HUES6 (cell line): ENCODE measurements around the gene WDR90.

ENCODE experiments used
- H3K27ac ChIP-seq: 2 replicates; pipeline ENCODE4 v1.7.0; 2013; ENCODE audit warnings: low read depth, mild to moderate bottlenecking, low read length, inconsistent platforms
- H3K27me3 ChIP-seq: 2 replicates; pipeline ENCODE4 v1.6.1; 2013; ENCODE audit warnings: low read length; ENCODE audit not compliant: control insufficient read depth, insufficient read depth
- H3K36me3 ChIP-seq: 2 replicates; pipeline ENCODE4 v1.6.1; 2013; ENCODE audit warnings: low read length; ENCODE audit not compliant: control insufficient read depth, insufficient read depth
- H3K4me1 ChIP-seq: 2 replicates; pipeline ENCODE4 v1.6.1; 2013; ENCODE audit warnings: low read length; ENCODE audit not compliant: control insufficient read depth, insufficient read depth
- H3K4me3 ChIP-seq: 2 replicates; pipeline ENCODE4 v1.5.1; 2013; ENCODE audit warnings: low read depth, low read length
- H3K9ac ChIP-seq: one replicate; pipeline ENCODE4 v1.6.1; 2013; ENCODE audit warnings: mild to moderate bottlenecking, low read length
- H3K9me3 ChIP-seq: 2 replicates; pipeline ENCODE4 v1.6.1; 2013; ENCODE audit warnings: low read depth, low read length; ENCODE audit not compliant: control insufficient read depth, insufficient read depth

Gene WDR90

DNA sequence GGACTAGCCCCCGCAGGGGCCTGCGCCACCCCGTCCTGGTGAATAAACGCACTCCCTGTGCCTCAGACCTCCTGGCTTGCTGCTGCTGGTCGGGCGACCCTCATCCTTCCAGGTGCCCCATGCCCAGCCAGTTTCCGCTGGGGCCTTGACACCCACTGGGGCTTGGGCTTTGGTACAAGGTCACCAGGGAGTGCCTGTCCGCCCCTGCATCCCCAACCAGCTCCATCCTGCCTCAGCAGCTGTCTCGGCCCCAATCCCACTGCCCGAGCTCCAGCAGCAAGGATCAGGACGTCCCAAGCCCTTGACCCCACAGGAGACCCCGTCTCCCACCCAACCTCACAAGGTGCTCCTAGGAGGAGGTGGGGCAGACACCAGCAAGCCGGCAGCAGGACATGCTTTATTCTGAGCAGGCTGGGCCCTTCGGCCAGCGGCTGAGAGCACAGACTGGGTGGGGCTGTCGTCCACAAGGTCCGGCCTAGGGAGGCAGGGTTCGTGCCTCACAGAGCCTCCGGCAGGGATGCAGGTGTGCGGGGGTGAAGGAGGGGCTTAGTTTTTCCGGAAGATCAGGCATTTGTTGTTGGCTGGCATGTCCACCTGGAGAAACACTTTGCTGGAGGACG lies 15.0 kb upstream of the WDR90 start:
- Histone ChIP-seq H3K27me3 (no peaks in the 10 kb centered on the region), H3K27ac (no peak overlapping the region), H3K9me3 (no peaks in the 10 kb centered on the region), H3K36me3 (peaks cover 14% of the 10 kb centered on the region), H3K4me3 (no peak overlapping the region), H3K9ac (no peak overlapping the region), H3K4me1 (peaks cover 40% of the 10 kb centered on the region)

- Histone ChIP-seq H3K4me3 (peak overlapping the region; percentile 68), H3K27ac (no peak overlapping the region), H3K36me3 (peaks cover 14% of the 10 kb centered on the region), H3K9me3 (no peaks in the 10 kb centered on the region), H3K9ac (no peak overlapping the region), H3K27me3 (no peaks in the 10 kb centered on the region), H3K4me1 (peaks cover 33% of the 10 kb centered on the region)
These were observed 14.2 kb upstream of the WDR90 start for GRCh38 chr16:634996-635395.

GRCh38 chr16:635573-636205 lies 13.5 kb upstream of the WDR90 start:
- Histone ChIP-seq H3K4me1 (peaks cover 26% of the 10 kb centered on the region), H3K9ac (peak overlapping the region; percentile 56), H3K9me3 (no peaks in the 10 kb centered on the region), H3K27ac (no peak overlapping the region), H3K36me3 (peaks cover 14% of the 10 kb centered on the region), H3K4me3 (peak overlapping the region; percentile 68), H3K27me3 (no peaks in the 10 kb centered on the region)

DNA sequence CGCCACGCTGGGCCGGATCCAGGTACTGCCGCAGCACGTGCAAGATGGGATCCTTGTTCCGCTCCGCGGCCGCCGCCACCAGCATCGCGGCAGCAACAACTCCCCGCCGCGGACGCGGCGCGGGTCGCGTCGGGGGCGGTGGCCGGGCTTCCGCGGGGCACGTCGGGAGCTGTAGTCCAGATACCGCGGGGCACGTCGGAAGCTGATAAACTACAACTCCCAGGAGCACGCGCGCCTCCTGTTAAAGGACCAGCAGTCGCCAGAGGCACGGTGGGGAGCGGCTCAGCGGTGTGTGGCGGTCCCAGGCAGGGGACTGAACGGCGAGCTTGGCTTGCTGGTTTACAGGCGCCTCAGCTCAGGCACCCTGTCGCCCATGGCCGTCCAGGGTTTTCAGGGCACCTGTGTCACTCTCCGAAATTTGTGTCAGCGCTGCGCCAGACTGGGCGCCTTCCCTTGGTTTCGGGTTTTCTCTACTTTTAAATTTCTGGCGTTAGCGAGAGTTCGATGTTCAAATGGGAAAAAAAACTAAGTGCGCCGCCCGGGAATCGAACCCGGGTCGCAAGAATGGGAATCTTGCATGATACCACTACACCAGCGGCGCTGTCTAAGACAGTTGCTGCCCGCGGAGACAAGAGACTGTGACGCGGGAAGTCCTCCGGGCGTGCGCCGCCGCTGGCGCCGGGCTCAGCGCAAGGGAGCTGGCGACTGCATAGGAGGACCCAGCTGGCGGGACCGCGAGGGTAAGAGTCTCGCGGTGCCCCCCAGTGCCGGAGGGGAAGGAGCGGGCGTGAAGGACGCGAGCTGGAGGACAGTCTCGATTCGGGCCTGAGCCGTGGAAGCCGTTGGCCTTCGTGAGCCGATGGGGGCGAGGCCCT lies 12.7 kb upstream of the WDR90 start, which contains the start of gene METTL26:
TSS of gene METTL26 (minus strand) at position 100 of the 875 bp plus-strand sequence. CDS start at position 85, 15 bp downstream.
- Histone ChIP-seq H3K4me1 (peaks cover 19% of the 10 kb centered on the region), H3K36me3 (peaks cover 14% of the 10 kb centered on the region), H3K27me3 (no peaks in the 10 kb centered on the region), H3K27ac (no peak within 1 kb of the TSS), H3K9me3 (no peaks in the 10 kb centered on the region), H3K9ac (peak within 1 kb of the TSS; percentile 66), H3K4me3 (peak within 1 kb of the TSS; percentile 68)

DNA sequence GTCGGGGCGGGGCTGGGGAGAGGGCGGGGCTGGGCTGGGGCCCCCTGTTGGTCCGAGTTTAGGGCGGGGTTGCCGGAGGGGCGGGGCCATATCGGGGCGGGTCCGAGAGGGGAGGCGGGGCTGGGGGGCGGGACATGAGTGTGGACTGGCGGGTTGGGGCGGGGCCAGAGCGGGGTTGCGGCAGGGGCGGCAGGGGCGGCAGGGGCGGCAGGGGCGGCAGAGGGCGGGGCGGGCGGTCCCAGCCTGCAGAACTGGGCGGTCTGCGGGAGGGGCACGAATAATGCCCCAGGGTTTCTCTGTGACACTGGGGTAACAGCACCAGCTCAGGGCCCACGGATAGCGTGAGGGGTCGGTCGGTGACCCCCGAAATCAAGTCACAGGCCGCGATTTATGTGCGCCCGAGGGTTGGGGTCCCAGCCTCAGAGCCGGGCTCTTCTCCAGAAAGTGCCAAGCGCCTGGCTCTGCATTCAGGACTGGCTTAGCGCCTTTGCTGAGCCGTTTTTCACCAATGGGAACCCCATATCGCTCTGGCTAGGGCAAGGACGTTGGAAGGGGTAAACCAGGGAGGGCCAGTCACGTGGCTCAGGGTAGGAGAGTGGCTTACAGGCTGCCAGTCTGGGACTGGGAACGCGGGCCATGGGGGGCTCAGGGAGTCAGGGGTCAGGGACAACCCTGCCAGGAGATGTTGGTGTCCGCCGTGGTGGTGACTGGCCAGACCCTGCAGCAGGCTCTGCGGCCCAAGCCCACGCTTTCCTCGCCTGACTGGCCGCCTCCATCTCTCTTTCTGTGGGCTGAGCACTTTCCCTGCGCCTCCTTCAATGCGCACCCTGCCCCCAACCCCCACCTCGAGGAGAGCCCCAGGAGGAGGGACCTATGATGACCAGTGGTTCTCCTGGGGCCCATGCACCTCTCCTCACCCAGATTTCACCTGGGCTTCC lies 11.8 kb upstream of the WDR90 start:
- H3K4me3 ChIP-seq: peak overlapping the region; percentile 68
- H3K27me3 ChIP-seq: peaks cover 1% of the 10 kb centered on the region; the same call in 1 of the 2 replicates
- H3K27ac ChIP-seq: 0 out of 2 replicates have a peak overlapping the region, but pooled peaks have one; percentile 31
- no peaks in the 10 kb centered on the region for H3K9me3 ChIP-seq
- peaks cover 14% of the 10 kb centered on the region for H3K36me3 ChIP-seq
- H3K9ac ChIP-seq: no peak overlapping the region
- H3K4me1 ChIP-seq: peaks cover 20% of the 10 kb centered on the region

DNA sequence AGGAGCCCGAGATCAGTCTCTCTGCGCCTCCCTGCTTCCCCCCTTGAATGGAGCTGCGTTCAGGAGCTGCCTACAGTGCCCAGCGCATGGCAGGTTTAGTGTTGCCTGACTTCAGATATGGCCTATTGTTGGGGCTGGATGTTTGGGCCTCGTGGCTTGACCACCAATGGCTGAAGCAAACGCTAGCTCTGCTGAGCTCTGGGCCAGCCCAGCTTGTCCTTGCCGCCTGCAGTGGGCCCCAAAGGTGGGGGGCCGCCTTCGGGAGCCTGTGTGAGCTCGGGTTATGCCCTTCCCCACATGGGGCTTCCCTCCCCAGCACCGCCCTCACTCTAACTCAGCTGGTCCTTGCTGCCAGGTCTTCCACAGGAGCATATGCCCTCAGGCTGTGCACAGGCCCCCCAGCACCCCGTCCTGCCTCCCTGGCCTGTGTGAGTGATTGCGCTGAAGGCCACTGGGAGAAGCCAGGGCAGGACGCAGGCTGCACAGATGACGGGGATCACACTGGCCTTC lies 11.1 kb upstream of the WDR90 start:
- H3K27ac ChIP-seq: 0 out of 2 replicates have a peak overlapping the region, but pooled peaks have one; percentile 31
- peaks cover 27% of the 10 kb centered on the region for H3K4me1 ChIP-seq
- no peak overlapping the region for H3K9ac ChIP-seq

DNA sequence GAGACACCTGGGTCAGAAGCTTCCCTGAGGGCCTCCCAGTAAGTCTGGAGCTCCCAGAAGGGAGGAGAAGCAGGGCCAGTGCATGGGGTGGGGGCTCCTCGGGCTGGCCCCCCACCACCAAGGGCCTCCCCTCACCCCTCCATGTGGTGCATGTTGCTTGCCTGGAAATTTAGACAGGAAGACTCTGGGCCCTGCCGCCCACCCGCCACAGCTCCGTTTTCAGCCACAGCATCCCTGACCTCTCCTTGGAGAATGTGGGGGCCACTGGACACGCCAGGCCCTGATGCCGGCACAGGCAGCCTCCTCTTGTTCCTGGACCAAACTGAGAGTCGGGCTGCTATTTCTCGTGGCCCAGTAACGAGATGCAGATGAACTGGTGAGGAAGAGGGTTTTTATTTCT lies 10.3 kb upstream of the WDR90 start:
- no peaks in the 10 kb centered on the region for H3K9me3 ChIP-seq
- H3K9ac ChIP-seq: no peak overlapping the region
- H3K4me3 ChIP-seq: no peak overlapping the region
- peaks cover 6% of the 10 kb centered on the region; the same call in 1 of the 2 replicates for H3K36me3 ChIP-seq
- no peak overlapping the region for H3K27ac ChIP-seq
- H3K27me3 ChIP-seq: peaks cover 10% of the 10 kb centered on the region; the same call in 1 of the 2 replicates
- H3K4me1 ChIP-seq: peaks cover 29% of the 10 kb centered on the region

More for the DNA sequence above, 11.1 kb upstream of the WDR90 start:
- Histone ChIP-seq H3K27me3 (peaks cover 9% of the 10 kb centered on the region; the same call in 1 of the 2 replicates), H3K36me3 (peaks cover 10% of the 10 kb centered on the region), H3K4me3 (0 out of 2 replicates have a peak overlapping the region, but pooled peaks have one; percentile 48), H3K9me3 (no peaks in the 10 kb centered on the region)

DNA sequence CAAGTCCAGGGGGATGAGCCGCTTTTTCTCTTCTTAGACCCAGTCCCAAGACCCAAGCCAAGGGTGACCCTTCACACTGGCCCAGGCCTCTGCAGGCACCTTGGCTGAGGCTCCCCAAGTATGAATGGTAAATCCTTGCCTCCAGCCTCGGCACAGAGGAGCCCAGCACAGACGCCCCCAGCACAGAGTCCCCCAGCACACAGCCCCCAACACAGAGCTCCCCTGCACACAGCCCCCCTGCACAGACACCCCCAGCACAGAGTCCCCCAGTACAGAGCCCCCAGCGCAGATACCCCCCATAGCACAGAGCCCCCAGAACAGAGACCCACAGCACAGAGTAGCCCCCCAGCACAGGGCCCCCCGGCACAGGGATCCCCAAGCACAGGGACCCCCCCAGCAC lies 8.6 kb upstream of the WDR90 start:
- Histone ChIP-seq H3K27ac (no peak overlapping the region), H3K4me1 (peaks cover 29% of the 10 kb centered on the region), H3K4me3 (no peak overlapping the region), H3K27me3 (peaks cover 10% of the 10 kb centered on the region; the same call in 1 of the 2 replicates), H3K36me3 (no peaks in the 10 kb centered on the region), H3K9ac (no peak overlapping the region), H3K9me3 (no peaks in the 10 kb centered on the region)

GRCh38 chr16:641326-642188 lies 7.6 kb upstream of the WDR90 start, which contains the start of gene MCRIP2:
MCRIP2 (plus strand) TSS chr16:641828; CDS start chr16:641992, 164 bp downstream.
- Histone ChIP-seq H3K4me3 (peak within 1 kb of the TSS; percentile 79), H3K4me1 (peaks cover 32% of the 10 kb centered on the region), H3K9me3 (no peaks in the 10 kb centered on the region), H3K27me3 (peaks cover 10% of the 10 kb centered on the region; the same call in 1 of the 2 replicates), H3K9ac (peak within 1 kb of the TSS; percentile 62), H3K36me3 (no peaks in the 10 kb centered on the region), H3K27ac (0 out of 2 replicates have a peak within 1 kb of the TSS, but pooled peaks have one; percentile 26)
